ENCODE data around the gene MRPS25.

- no peak for TF ChIP-seq BHLHE40 (IDR thresholded peaks at IDR 0.05; ENCODE audit: borderline replicate concordance)
- TF ChIP-seq ZNF384 (IDR thresholded peaks at IDR 0.05) = no peak
- TF ChIP-seq SUZ12 (IDR thresholded peaks at IDR 0.05) = no peak
- no peak for TF ChIP-seq ARNT (IDR thresholded peaks at IDR 0.05)
- no peak for TF ChIP-seq FOXM1 (IDR thresholded peaks at IDR 0.05; ENCODE audit: borderline replicate concordance)
- no peak for TF ChIP-seq NFRKB (IDR thresholded peaks at IDR 0.05)
- TF ChIP-seq SP1 (IDR thresholded peaks at IDR 0.05) = no peak
- TF ChIP-seq HDGF (IDR thresholded peaks at IDR 0.05; ENCODE audit: borderline replicate concordance) = no peak
- no peak for TF ChIP-seq ELF4 (IDR thresholded peaks at IDR 0.05)
Observed at GRCh38 chr3:15069441-15069840, 4.3 kb upstream of the MRPS25 start.
